ENCODE measurements around the gene EFCAB11. TPM values are rescaled to one million over a fixed set of nuclear protein-coding genes. Genes with fewer than 3 reads are reported as not detected.
A peak's percentile ranks its signal among the peaks of the same experiment; 100 is the strongest.

Gene EFCAB11
- total and polyA plus RNA-seq, 2 experiments from 2014 or later = 7.7 to 24.6 TPM

GRCh38 chr14:89899917-89900663 lies 54.4 kb downstream of the EFCAB11 start:
- H3K36me3 ChIP-seq (ENCODE audit: insufficient read depth) = no peaks in the 10 kb centered on the region
- ATAC-seq (peak; percentile 73), DNase-seq (ENCODE audit: low spot score) (peak; percentile 69)
- TF ChIP-seq, protein P1, sequence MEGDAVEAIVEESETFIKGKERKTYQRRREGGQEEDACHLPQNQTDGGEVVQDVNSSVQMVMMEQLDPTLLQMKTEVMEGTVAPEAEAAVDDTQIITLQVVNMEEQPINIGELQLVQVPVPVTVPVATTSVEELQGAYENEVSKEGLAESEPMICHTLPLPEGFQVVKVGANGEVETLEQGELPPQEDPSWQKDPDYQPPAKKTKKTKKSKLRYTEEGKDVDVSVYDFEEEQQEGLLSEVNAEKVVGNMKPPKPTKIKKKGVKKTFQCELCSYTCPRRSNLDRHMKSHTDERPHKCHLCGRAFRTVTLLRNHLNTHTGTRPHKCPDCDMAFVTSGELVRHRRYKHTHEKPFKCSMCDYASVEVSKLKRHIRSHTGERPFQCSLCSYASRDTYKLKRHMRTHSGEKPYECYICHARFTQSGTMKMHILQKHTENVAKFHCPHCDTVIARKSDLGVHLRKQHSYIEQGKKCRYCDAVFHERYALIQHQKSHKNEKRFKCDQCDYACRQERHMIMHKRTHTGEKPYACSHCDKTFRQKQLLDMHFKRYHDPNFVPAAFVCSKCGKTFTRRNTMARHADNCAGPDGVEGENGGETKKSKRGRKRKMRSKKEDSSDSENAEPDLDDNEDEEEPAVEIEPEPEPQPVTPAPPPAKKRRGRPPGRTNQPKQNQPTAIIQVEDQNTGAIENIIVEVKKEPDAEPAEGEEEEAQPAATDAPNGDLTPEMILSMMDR (conservative IDR thresholded peaks at IDR 0.05; ENCODE audit: low read depth in 2 of 2) = peak; percentile 67 to 92
- TF ChIP-seq EZH2phosphoT487 (IDR thresholded peaks at IDR 0.05; ENCODE audit: unreplicated experiment) (no peak), NANOG (IDR thresholded peaks at IDR 0.05; ENCODE audit: borderline replicate concordance) (no peak)
- no peak overlapping the region for H3K4me3 ChIP-seq
- Mint-ChIP-seq H3K4me3 (no peak overlapping the region), H3K36me3 (ENCODE audit: low read depth) (peaks cover 3% of the 10 kb centered on the region; the same call in 1 of the 3 replicates), H3K27me3 (ENCODE audit: insufficient read depth, low read depth, poor library complexity) (no peaks in the 10 kb centered on the region), H3K27ac (no peak overlapping the region; the same call in 1 of the 2 replicates), H3K4me1 (peaks cover 20% of the 10 kb centered on the region), H3K9me3 (no peaks in the 10 kb centered on the region)
- H3K4me1 ChIP-seq (ENCODE audit: insufficient read depth) = no peaks in the 10 kb centered on the region
- no peak overlapping the region for H3K27ac ChIP-seq (ENCODE audit: low read depth)
- no peaks in the 10 kb centered on the region for H3K9me2 ChIP-seq (ENCODE audit: insufficient read depth)
- H3F3A ChIP-seq (replicated peaks; ENCODE audit: low read depth) = no peaks in the 10 kb centered on the region
- no peaks in the 10 kb centered on the region for H4K20me1 ChIP-seq (replicated peaks; ENCODE audit: insufficient read depth)
- H3K27me3 ChIP-seq (ENCODE audit: insufficient read depth) = no peaks in the 10 kb centered on the region
- no peaks in the 10 kb centered on the region for H3K79me2 ChIP-seq (replicated peaks; ENCODE audit: insufficient read depth)
- no peak overlapping the region for H3K4me2 ChIP-seq
- no peak overlapping the region for H2AFZ ChIP-seq

- Histone ChIP-seq H3K79me2 (replicated peaks; ENCODE audit: insufficient read depth) (no peaks in the 10 kb centered on the region), H3K36me3 (ENCODE audit: insufficient read depth) (no peaks in the 10 kb centered on the region), H3K4me3 (no peak overlapping the region), H3K4me1 (ENCODE audit: insufficient read depth) (no peaks in the 10 kb centered on the region), H4K20me1 (replicated peaks; ENCODE audit: insufficient read depth) (no peaks in the 10 kb centered on the region), H3K9me2 (ENCODE audit: insufficient read depth) (no peaks in the 10 kb centered on the region), H3K4me2 (no peak overlapping the region), H2AFZ (no peak overlapping the region), H3K27ac (ENCODE audit: low read depth) (no peak overlapping the region), H3K27me3 (ENCODE audit: insufficient read depth) (no peaks in the 10 kb centered on the region), H3F3A (replicated peaks; ENCODE audit: low read depth) (no peaks in the 10 kb centered on the region)
- H3K9me3 Mint-ChIP-seq = no peaks in the 10 kb centered on the region
- no peak overlapping the region for H3K4me3 Mint-ChIP-seq
- H3K27ac Mint-ChIP-seq = no peak overlapping the region
- H3K27me3 Mint-ChIP-seq (ENCODE audit: insufficient read depth, low read depth, poor library complexity) = no peaks in the 10 kb centered on the region
- H3K4me1 Mint-ChIP-seq = peaks cover 19% of the 10 kb centered on the region
- peaks cover 3% of the 10 kb centered on the region; the same call in 1 of the 3 replicates for H3K36me3 Mint-ChIP-seq (ENCODE audit: low read depth)
- DNase-seq (ENCODE audit: low spot score) (no peak), ATAC-seq (no peak)
- TF ChIP-seq JUNB (IDR thresholded peaks at IDR 0.05; ENCODE audit: unreplicated experiment) (no peak), EZH2phosphoT487 (IDR thresholded peaks at IDR 0.05; ENCODE audit: unreplicated experiment) (no peak), NANOG (IDR thresholded peaks at IDR 0.05; ENCODE audit: borderline replicate concordance) (no peak), EZH2 (IDR thresholded peaks at IDR 0.05; ENCODE audit: low read depth, unreplicated experiment) (no peak), STAT1 (IDR thresholded peaks at IDR 0.05; ENCODE audit: unreplicated experiment) (no peak), ETS1 (IDR thresholded peaks at IDR 0.05) (no peak)
- TF ChIP-seq, protein P2, sequence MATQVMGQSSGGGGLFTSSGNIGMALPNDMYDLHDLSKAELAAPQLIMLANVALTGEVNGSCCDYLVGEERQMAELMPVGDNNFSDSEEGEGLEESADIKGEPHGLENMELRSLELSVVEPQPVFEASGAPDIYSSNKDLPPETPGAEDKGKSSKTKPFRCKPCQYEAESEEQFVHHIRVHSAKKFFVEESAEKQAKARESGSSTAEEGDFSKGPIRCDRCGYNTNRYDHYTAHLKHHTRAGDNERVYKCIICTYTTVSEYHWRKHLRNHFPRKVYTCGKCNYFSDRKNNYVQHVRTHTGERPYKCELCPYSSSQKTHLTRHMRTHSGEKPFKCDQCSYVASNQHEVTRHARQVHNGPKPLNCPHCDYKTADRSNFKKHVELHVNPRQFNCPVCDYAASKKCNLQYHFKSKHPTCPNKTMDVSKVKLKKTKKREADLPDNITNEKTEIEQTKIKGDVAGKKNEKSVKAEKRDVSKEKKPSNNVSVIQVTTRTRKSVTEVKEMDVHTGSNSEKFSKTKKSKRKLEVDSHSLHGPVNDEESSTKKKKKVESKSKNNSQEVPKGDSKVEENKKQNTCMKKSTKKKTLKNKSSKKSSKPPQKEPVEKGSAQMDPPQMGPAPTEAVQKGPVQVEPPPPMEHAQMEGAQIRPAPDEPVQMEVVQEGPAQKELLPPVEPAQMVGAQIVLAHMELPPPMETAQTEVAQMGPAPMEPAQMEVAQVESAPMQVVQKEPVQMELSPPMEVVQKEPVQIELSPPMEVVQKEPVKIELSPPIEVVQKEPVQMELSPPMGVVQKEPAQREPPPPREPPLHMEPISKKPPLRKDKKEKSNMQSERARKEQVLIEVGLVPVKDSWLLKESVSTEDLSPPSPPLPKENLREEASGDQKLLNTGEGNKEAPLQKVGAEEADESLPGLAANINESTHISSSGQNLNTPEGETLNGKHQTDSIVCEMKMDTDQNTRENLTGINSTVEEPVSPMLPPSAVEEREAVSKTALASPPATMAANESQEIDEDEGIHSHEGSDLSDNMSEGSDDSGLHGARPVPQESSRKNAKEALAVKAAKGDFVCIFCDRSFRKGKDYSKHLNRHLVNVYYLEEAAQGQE (IDR thresholded peaks at IDR 0.05; ENCODE audit: unreplicated experiment) = no peak
Measured at GRCh38 chr14:89899291-89899690, 55.2 kb downstream of the EFCAB11 start.

Data from GM23338 (cell line).